Muscle layer of duodenum (tissue), 2 donors: ENCODE data around the gene LMF1.
"Not testable (repeated sequence)": the region's sequence is repeated elsewhere in the genome, so short reads cannot be mapped to it uniquely, and the experiment has no call there.

ENCODE experiments used
- H3K27ac ChIP-seq: one replicate; pipeline ENCODE4 v1.7.0; 2013; ENCODE audit warnings: mild to moderate bottlenecking, low read length
- H3K27me3 ChIP-seq: one replicate; pipeline ENCODE4 v1.7.0; 2013; ENCODE audit warnings: low read depth, mild to moderate bottlenecking, control low read depth, low read length
- H3K36me3 ChIP-seq, 2 donors: one replicate each; pipeline ENCODE4 v1.7.0; 2013; ENCODE audit warnings: low read length in 2 of 2, control low read depth in 1 of 2, mild to moderate bottlenecking in 1 of 2; ENCODE audit not compliant: insufficient read depth in 2 of 2, control insufficient read depth in 1 of 2
- H3K4me1 ChIP-seq, 2 donors: one replicate each; pipeline ENCODE4 v1.7.0; 2013; ENCODE audit warnings: low read length in 2 of 2, mild to moderate bottlenecking in 2 of 2, control low read depth in 1 of 2, moderate library complexity in 1 of 2; ENCODE audit not compliant: insufficient read depth in 2 of 2, control insufficient read depth in 1 of 2
- H3K4me3 ChIP-seq, 2 donors: one replicate each; pipeline ENCODE4 v1.7.0; 2013; ENCODE audit warnings: low read length in 2 of 2, low read depth in 1 of 2, mild to moderate bottlenecking in 1 of 2
- H3K9me3 ChIP-seq, 2 donors: one replicate each; pipeline ENCODE4 v1.7.0; 2013; ENCODE audit warnings: low read length in 2 of 2, control low read depth in 1 of 2, mild to moderate bottlenecking in 1 of 2; ENCODE audit not compliant: control insufficient read depth in 1 of 2
- donor health status: healthy.

Gene LMF1

DNA sequence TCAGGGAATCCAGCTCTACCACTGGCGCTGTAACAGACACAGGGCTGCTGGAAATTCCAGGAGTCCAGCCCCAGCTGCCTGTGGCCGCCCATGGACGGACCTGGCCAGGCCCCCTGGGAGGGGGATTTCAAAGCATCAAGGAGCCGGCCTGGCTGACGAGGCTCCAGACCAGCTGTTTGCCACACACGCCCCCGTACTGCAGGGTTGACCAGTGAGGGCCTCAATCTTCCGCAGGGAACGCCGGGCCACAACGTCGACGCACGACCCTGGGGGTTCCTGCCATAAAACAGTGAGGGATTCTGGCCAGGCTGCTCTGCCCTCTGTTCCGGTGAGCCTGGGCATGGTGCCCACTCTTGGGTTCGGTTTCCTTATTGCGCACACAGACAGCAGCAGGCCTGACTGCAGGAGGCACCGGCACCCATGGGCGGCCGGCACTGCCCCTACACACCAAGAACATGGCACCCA lies 3.7 kb downstream of the LMF1 start:
- no peak overlapping the region for H3K4me3 ChIP-seq
- H3K4me1 ChIP-seq = peaks cover 6 to 24% of the 10 kb centered on the region in 2 donors
- no peaks in the 10 kb centered on the region for H3K27me3 ChIP-seq
- peaks cover 3 to 18% of the 10 kb centered on the region in 2 donors for H3K36me3 ChIP-seq
- H3K9me3 ChIP-seq = no peaks in the 10 kb centered on the region
- H3K27ac ChIP-seq = no peak overlapping the region

GRCh38 chr16:966505-966904 lies 4.3 kb downstream of the LMF1 start:
- peaks cover 3 to 18% of the 10 kb centered on the region in 2 donors for H3K36me3 ChIP-seq
- no peak overlapping the region for H3K4me3 ChIP-seq
- no peaks in the 10 kb centered on the region for H3K27me3 ChIP-seq
- no peaks in the 10 kb centered on the region for H3K9me3 ChIP-seq
- H3K27ac ChIP-seq = no peak overlapping the region
- H3K4me1 ChIP-seq = peaks cover 6 to 24% of the 10 kb centered on the region in 2 donors

GRCh38 chr16:966035-966434 lies 4.7 kb downstream of the LMF1 start:
- H3K27me3 ChIP-seq = no peaks in the 10 kb centered on the region
- H3K4me3 ChIP-seq = no peak overlapping the region
- H3K27ac ChIP-seq = no peak overlapping the region
- H3K9me3 ChIP-seq = no peaks in the 10 kb centered on the region
- H3K4me1 ChIP-seq = peaks cover 6 to 19% of the 10 kb centered on the region in 2 donors
- H3K36me3 ChIP-seq = peaks cover 3 to 18% of the 10 kb centered on the region in 2 donors

DNA sequence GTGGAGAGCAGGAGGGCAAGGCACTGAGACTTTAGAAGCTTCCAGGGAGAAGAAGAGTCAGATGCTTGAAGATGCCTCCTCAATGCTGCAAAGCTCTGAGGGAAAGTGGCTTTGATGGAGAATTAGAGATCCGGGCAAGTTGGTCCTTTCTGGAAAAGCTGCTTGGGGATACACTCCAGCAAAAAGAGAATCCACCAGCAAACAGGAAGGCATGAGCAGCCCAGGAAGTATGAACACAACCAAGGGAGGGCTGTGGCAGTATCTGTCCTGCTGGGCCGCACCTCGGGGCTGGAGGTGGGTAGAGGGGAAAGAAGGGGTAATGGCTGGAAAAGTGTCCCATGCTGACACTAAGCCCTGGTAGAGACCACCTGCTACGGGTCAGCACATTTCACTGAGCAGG lies 5.3 kb downstream of the LMF1 start:
- peaks cover 3 to 18% of the 10 kb centered on the region in 2 donors for H3K36me3 ChIP-seq
- H3K27me3 ChIP-seq = no peaks in the 10 kb centered on the region
- peaks cover 6 to 19% of the 10 kb centered on the region in 2 donors for H3K4me1 ChIP-seq
- no peak overlapping the region for H3K27ac ChIP-seq
- H3K9me3 ChIP-seq = no peaks in the 10 kb centered on the region
- no peak overlapping the region for H3K4me3 ChIP-seq

DNA sequence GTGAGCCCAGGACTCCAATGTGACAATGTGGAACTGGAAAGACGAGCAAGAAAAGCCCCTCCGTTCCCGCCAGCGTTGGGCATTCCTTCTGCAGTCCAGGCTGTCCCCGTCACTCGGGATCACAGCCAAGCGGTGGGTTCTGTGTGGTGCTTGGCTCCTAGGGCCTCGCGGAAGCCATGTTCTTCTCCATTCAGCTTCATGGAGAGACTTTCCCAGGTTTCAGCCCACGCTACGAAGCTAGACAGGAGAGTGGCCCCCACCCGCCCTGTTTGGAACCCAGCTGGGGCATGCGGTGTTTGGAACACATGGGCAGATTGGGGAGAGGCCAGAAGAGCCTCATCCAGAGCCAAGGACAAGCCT lies 5.8 kb downstream of the LMF1 start:
- no peak overlapping the region for H3K4me3 ChIP-seq
- H3K27ac ChIP-seq = no peak overlapping the region
- no peaks in the 10 kb centered on the region for H3K27me3 ChIP-seq
- H3K4me1 ChIP-seq = peaks cover 6 to 16% of the 10 kb centered on the region in 2 donors
- H3K9me3 ChIP-seq = no peaks in the 10 kb centered on the region
- H3K36me3 ChIP-seq = peaks cover 3 to 18% of the 10 kb centered on the region in 2 donors

GRCh38 chr16:964356-965035 lies 6.3 kb downstream of the LMF1 start:
- H3K4me1 ChIP-seq = peaks cover 3 to 10% of the 10 kb centered on the region in 2 donors
- H3K9me3 ChIP-seq = no peaks in the 10 kb centered on the region
- H3K36me3 ChIP-seq = peaks cover 3 to 18% of the 10 kb centered on the region in 2 donors
- no peak overlapping the region for H3K27ac ChIP-seq
- H3K27me3 ChIP-seq = no peaks in the 10 kb centered on the region
- H3K4me3 ChIP-seq = no peak overlapping the region

DNA sequence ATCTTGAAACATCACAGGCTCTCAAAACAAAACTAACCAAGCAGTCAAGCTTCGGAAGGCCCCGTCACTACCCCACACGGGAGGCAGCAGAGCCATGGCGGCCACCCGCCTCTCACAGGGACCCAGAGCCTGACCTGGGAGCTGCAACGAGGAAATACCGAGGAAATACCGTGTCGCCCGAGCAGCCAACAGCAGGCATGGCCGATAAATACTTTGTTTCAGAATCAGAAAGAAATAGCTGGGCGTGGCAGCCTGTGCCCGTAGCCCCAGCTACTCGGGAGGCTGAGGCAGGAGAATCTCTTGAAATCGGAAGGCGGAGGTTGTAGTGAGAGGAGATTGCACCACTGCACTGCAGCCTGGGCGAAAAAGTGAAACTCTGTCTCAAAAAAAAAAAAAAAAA lies 6.9 kb downstream of the LMF1 start:
- H3K27ac ChIP-seq = no peak overlapping the region
- H3K27me3 ChIP-seq = no peaks in the 10 kb centered on the region
- H3K4me3 ChIP-seq = no peak overlapping the region
- no peaks in the 10 kb centered on the region for H3K9me3 ChIP-seq
- peaks cover 0 to 5% of the 10 kb centered on the region in 2 donors for H3K4me1 ChIP-seq
- peaks cover 3 to 18% of the 10 kb centered on the region in 2 donors for H3K36me3 ChIP-seq

GRCh38 chr16:962901-963814 lies 7.6 kb downstream of the LMF1 start:
- Histone ChIP-seq H3K4me1 (no peaks in the 10 kb centered on the region), H3K27ac (no peak overlapping the region), H3K4me3 (no peak overlapping the region), H3K36me3 (peaks cover 3 to 18% of the 10 kb centered on the region in 2 donors), H3K9me3 (no peaks in the 10 kb centered on the region), H3K27me3 (no peaks in the 10 kb centered on the region)

- Histone ChIP-seq H3K27ac (no peak overlapping the region), H3K4me3 (no peak overlapping the region), H3K9me3 (peaks cover 0 to 4% of the 10 kb centered on the region in 2 donors), H3K36me3 (peaks cover 3 to 13% of the 10 kb centered on the region in 2 donors), H3K4me1 (no peaks in the 10 kb centered on the region), H3K27me3 (no peaks in the 10 kb centered on the region)
Measured at GRCh38 chr16:962366-962765, 8.4 kb downstream of the LMF1 start.

DNA sequence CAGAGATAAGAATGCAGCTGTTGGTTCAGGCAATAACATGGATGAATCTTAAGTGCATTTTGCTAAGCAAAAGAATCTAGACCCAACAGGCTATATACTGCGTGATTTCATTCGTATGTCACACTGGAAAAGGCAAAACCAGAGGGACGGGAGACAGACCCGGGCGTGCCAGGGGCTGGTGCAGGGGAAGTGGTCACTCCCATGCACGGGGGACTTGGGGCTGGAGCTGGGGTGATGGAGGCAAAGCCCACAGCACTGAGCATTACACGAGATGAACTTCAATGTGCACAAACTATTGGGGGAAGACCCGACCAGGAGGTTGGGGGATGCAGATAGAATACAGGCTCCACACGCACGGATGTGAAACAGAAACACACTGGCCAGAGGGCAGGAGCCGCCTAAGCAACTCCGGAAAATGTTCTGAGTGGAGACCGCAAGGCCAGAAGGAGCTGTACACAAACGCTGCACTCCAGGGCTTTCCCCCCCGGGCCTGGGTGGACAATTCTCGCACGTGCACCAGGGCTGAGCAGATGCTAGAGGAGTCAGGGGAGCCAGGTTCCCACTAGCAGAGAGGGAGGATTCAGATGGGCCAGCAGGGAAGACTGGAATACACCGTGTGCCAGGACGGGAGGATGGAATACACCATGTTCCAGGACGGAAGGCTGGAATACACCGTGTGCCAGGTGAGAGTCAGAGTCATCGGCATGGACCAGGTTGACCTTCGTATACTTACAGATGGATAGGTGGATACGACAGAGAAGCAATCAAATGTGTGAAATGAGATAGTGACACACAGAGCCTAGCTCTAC lies 11.3 kb downstream of the LMF1 start:
- H3K27me3 ChIP-seq = no peaks in the 10 kb centered on the region
- H3K36me3 ChIP-seq = no peaks in the 10 kb centered on the region
- H3K4me3 ChIP-seq = no peak overlapping the region
- peaks cover 0 to 9% of the 10 kb centered on the region in 2 donors for H3K9me3 ChIP-seq
- H3K27ac ChIP-seq = no peak overlapping the region
- no peaks in the 10 kb centered on the region for H3K4me1 ChIP-seq

- H3K9me3 ChIP-seq, H3K27me3 ChIP-seq, H3K4me3 ChIP-seq, H3K4me1 ChIP-seq, H3K27ac ChIP-seq: not testable (repeated sequence)
- peaks cover 0 to 20% of the 10 kb centered on the region in 2 donors for H3K36me3 ChIP-seq
Measured at GRCh38 chr16:955766-956165, 15.0 kb downstream of the LMF1 start.
